ENCODE data around the gene PGM1.

Gene PGM1

GRCh38 chr1:63635681-63636080 lies 42.5 kb downstream of the PGM1 start:
- no peak for DNase-seq

GRCh38 chr1:63636192-63637105 lies 43.2 kb downstream of the PGM1 start:
- DNase-seq: no peak

- DNase-seq: no peak
These were observed 45.3 kb downstream of the PGM1 start for GRCh38 chr1:63638471-63638870.

- DNase-seq: no peak
These were observed 45.7 kb downstream of the PGM1 start for GRCh38 chr1:63638875-63639274.

- DNase-seq: peak; percentile 46 to 52
These were observed 47.7 kb downstream of the PGM1 start for GRCh38 chr1:63640633-63641567.

GRCh38 chr1:63641615-63642014 lies 48.4 kb downstream of the PGM1 start:
- DNase-seq: no peak

GRCh38 chr1:63642901-63643300 lies 49.7 kb downstream of the PGM1 start:
- DNase-seq: no peak

GRCh38 chr1:63643517-63643916 lies 50.3 kb downstream of the PGM1 start:
- DNase-seq: no peak

- DNase-seq: no peak
These were observed 50.7 kb downstream of the PGM1 start for GRCh38 chr1:63643926-63644325.

- no peak for DNase-seq
These were observed 52.1 kb downstream of the PGM1 start for GRCh38 chr1:63645317-63645716.

GRCh38 chr1:63648689-63649088 lies 55.5 kb downstream of the PGM1 start:
- DNase-seq: no peak

- no peak for DNase-seq
These were observed 58.0 kb downstream of the PGM1 start for GRCh38 chr1:63651161-63651701.

GRCh38 chr1:63653976-63654375 lies 60.8 kb downstream of the PGM1 start:
- no peak for DNase-seq

- DNase-seq: no peak
These were observed 66.2 kb downstream of the PGM1 start for GRCh38 chr1:63659448-63659847.

- no peak for DNase-seq
These were observed 69.0 kb downstream of the PGM1 start for GRCh38 chr1:63662056-63662836.

- no peak for DNase-seq
These were observed 69.6 kb downstream of the PGM1 start for GRCh38 chr1:63662841-63663240.

- DNase-seq: no peak
These were observed 70.1 kb downstream of the PGM1 start for GRCh38 chr1:63663301-63663700.

GRCh38 chr1:63663873-63664272 lies 70.7 kb downstream of the PGM1 start:
- no peak for DNase-seq

- no peak for DNase-seq
These were observed 71.5 kb downstream of the PGM1 start for GRCh38 chr1:63664742-63665141.

GRCh38 chr1:63665410-63665809 lies 72.2 kb downstream of the PGM1 start:
- DNase-seq: no peak

- DNase-seq: no peak
These were observed 72.6 kb downstream of the PGM1 start for GRCh38 chr1:63665824-63666223.

GRCh38 chr1:63668298-63668697 lies 75.1 kb downstream of the PGM1 start:
- no peak for DNase-seq

All from inflammatory macrophage (primary cell).